GM12878 (cell line): Measurements from ENCODE around the gene SETD9. TPM values are rescaled to one million over a fixed set of nuclear protein-coding genes. Genes with fewer than 3 reads are reported as not detected.

ENCODE experiments used
- CREM ChIP-seq: IDR thresholded peaks from 2 replicates; pipeline ENCODE4 v1.6.1; 2014; ENCODE audit warnings: antibody characterized with exemption, low read depth
- E2F8 ChIP-seq: fragments of 450-650 bp; IDR thresholded peaks from 2 replicates; pipeline ENCODE4 v1.6.1; 2018; ENCODE audit warnings: mild to moderate bottlenecking, low read depth, moderate library complexity; ENCODE audit not compliant: partially characterized antibody
- ELK1 ChIP-seq: IDR thresholded peaks from 2 replicates; pipeline ENCODE4 v1.6.1; 2012; ENCODE audit warnings: low read depth, low read length, improper control_type of control experiment
- RCOR1 ChIP-seq: conservative IDR thresholded peaks from 2 replicates; pipeline ENCODE4 v1.6.1; 2012; ENCODE audit warnings: low read depth, low read length, improper control_type of control experiment
- SIX5 ChIP-seq: IDR thresholded peaks from 2 replicates; pipeline ENCODE4 v1.6.1; 2011; ENCODE audit warnings: mild to moderate bottlenecking, low read depth, low read length, moderate library complexity; ENCODE audit not compliant: severe bottlenecking
- SUPT20H ChIP-seq: IDR thresholded peaks from 2 replicates; pipeline ENCODE4 v1.6.1; 2011; ENCODE audit warnings: low read depth, mild to moderate bottlenecking, low read length, moderate library complexity, borderline replicate concordance; ENCODE audit not compliant: control insufficient read depth
- TAF1 ChIP-seq: IDR thresholded peaks from 2 replicates; pipeline ENCODE4 v1.6.1; 2011; ENCODE audit warnings: mild to moderate bottlenecking, low read depth, low read length, borderline replicate concordance
- ZBTB40 ChIP-seq: fragments of 450-650 bp; IDR thresholded peaks from 2 replicates; pipeline ENCODE4 v1.6.1; 2016; ENCODE audit warnings: mild to moderate bottlenecking, moderate library complexity, borderline replicate concordance
- polyA plus RNA-seq, 11 experiments: library from polyadenylated mRNA; depleted of rRNA in 4 of 11; unstranded in 6 of 11; stranded (reverse) in 5 of 11; fragments of >200 nt; fragmentation: Nextera tagmentation in 4 of 11; fragmentation: Illumina TruSeq in 1 of 11; extraction: Ambion mirVana in 4 of 11; extraction: Trizol in 1 of 11; gene quantifications; 1 replicate in 1 of 11; 2 replicates in 10 of 11; pipeline versions ENCODE4 v1.2.1 to v1.2.3, GENCODE V29; 2011 to 2016; ENCODE audit warnings: inconsistent platforms in 2 of 11, missing spikeins in 2 of 11, low read depth in 1 of 11
- total RNA-seq, 4 experiments: library from RNA; depleted of rRNA in 3 of 4; stranded (reverse); fragments of >200 nt in 3 of 4; fragmentation: Illumina TruSeq in 1 of 4; extraction: Trizol in 1 of 4; gene quantifications; 2 replicates each; pipeline versions ENCODE4 v1.2.1 to v1.2.3, GENCODE V29; 2013 to 2021

Gene SETD9
- total and polyA plus RNA-seq, 10 of the 15 experiments (the other 5 are each of a cell fraction or from before 2014, with no cell fraction given), result 8.7 to 17.8 (median 12.6) TPM

DNA sequence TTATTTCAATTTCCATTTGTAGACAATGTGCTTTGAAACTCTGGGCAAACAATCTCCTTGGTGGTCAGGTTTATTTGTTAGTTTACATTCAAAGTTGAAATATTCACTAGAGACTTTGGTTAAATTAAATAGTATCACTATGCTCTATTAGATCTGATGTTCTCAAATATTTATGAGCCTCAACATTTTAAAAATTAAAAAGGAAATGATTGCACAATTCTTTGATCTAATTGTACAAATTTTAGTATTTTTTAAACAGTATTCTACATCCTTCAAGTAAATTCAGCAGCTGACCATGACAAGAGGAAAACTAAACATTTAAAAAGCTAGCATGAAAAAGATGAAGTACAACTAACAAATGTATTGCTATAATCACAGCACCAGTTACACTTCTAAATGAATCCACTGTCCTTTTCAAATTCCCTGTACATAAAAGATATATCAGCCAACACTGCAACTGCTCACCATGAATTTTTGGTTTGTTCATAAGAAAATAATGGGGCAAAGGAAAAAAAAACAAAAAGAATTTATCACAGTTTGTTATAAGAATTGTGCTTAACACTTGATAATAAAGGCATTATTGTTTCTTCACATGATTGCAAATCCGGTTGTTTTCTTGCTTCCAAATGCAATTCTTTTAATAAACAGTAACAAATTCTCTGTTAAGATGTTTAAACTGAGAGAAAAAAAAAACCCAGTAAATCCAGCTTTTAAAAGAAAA is 10.7 kb downstream of the SETD9 start (continued):
- TF ChIP-seq ZBTB40, result no peak
- TF ChIP-seq SIX5, result no peak
- TF ChIP-seq CREM, result no peak
- no peak for TF ChIP-seq SUPT20H
- TF ChIP-seq ELK1, result no peak
- TF ChIP-seq TAF1, result no peak
- no peak for TF ChIP-seq RCOR1
- no peak for TF ChIP-seq E2F8
